PFSK-1 (cell line): ENCODE data around the gene EEF1AKMT4.

Experiments
- SIN3A ChIP-seq: IDR thresholded peaks from 2 replicates; pipeline ENCODE4 v1.6.1; 2012; ENCODE audit warnings: mild to moderate bottlenecking, low read length, moderate library complexity, borderline replicate concordance; ENCODE audit not compliant: insufficient read depth
- TAF1 ChIP-seq: IDR thresholded peaks from 2 replicates; pipeline ENCODE4 v1.6.1; 2012; ENCODE audit warnings: low read length, control low read depth, borderline replicate concordance; ENCODE audit not compliant: insufficient read depth
- TF ChIP-seq, protein P1 (sequence below), 2 experiments: IDR thresholded peaks; 2 replicates each; pipeline versions ENCODE4 v1.6.1 to v1.8.0; 2011 to 2012; ENCODE audit warnings: low read depth in 2 of 2, low read length in 2 of 2, control low read depth in 1 of 2, inconsistent platforms in 1 of 2, mild to moderate bottlenecking in 1 of 2, moderate library complexity in 1 of 2; ENCODE audit not compliant: insufficient read depth in 1 of 2

DNA sequence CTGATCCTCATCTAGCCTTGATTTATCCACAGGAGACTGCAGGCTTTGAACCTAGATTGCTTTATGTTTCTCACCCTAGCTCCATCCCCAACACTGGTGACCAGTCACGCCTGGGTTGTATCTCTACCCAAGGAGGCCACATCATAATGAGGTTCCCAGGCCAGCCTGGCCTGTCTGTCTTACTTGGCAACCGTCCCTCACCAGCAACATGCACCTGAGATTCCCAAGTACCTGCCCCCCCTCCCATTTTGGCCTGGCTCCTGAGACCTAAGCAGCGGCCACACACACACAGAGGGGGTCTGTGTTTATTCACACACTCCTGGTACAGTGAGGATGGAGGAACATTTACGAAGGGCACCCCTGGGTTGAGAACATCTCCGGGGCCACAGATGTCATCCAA lies 9.5 kb downstream of the EEF1AKMT4 start:
- TF ChIP-seq TAF1, result no peak
- TF ChIP-seq SIN3A, result no peak
- TF ChIP-seq, protein P1, sequence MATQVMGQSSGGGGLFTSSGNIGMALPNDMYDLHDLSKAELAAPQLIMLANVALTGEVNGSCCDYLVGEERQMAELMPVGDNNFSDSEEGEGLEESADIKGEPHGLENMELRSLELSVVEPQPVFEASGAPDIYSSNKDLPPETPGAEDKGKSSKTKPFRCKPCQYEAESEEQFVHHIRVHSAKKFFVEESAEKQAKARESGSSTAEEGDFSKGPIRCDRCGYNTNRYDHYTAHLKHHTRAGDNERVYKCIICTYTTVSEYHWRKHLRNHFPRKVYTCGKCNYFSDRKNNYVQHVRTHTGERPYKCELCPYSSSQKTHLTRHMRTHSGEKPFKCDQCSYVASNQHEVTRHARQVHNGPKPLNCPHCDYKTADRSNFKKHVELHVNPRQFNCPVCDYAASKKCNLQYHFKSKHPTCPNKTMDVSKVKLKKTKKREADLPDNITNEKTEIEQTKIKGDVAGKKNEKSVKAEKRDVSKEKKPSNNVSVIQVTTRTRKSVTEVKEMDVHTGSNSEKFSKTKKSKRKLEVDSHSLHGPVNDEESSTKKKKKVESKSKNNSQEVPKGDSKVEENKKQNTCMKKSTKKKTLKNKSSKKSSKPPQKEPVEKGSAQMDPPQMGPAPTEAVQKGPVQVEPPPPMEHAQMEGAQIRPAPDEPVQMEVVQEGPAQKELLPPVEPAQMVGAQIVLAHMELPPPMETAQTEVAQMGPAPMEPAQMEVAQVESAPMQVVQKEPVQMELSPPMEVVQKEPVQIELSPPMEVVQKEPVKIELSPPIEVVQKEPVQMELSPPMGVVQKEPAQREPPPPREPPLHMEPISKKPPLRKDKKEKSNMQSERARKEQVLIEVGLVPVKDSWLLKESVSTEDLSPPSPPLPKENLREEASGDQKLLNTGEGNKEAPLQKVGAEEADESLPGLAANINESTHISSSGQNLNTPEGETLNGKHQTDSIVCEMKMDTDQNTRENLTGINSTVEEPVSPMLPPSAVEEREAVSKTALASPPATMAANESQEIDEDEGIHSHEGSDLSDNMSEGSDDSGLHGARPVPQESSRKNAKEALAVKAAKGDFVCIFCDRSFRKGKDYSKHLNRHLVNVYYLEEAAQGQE (IDR thresholded peaks at IDR 0.05; ENCODE audit: insufficient read depth in 1 of 2, low read depth in 2 of 2, low read length in 2 of 2), result no peak
